K562 treated with DMSO at 1 percent for 12 hours (cell line): ENCODE data around the gene NPM1. TPM values are rescaled to one million over a fixed set of nuclear protein-coding genes. Genes with fewer than 3 reads are reported as not detected.

Source experiments
- total RNA-seq: library from RNA; unstranded; fragments of 300-600 nt; gene quantifications from 2 replicates; pipeline ENCODE4 v1.2.3, GENCODE V29; 2022; ENCODE audit not compliant: insufficient read depth

Gene NPM1, protein sequence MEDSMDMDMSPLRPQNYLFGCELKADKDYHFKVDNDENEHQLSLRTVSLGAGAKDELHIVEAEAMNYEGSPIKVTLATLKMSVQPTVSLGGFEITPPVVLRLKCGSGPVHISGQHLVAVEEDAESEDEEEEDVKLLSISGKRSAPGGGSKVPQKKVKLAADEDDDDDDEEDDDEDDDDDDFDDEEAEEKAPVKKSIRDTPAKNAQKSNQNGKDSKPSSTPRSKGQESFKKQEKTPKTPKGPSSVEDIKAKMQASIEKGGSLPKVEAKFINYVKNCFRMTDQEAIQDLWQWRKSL
- total RNA-seq, result 1,363 and 1,381 TPM in 2 replicates

DNA sequence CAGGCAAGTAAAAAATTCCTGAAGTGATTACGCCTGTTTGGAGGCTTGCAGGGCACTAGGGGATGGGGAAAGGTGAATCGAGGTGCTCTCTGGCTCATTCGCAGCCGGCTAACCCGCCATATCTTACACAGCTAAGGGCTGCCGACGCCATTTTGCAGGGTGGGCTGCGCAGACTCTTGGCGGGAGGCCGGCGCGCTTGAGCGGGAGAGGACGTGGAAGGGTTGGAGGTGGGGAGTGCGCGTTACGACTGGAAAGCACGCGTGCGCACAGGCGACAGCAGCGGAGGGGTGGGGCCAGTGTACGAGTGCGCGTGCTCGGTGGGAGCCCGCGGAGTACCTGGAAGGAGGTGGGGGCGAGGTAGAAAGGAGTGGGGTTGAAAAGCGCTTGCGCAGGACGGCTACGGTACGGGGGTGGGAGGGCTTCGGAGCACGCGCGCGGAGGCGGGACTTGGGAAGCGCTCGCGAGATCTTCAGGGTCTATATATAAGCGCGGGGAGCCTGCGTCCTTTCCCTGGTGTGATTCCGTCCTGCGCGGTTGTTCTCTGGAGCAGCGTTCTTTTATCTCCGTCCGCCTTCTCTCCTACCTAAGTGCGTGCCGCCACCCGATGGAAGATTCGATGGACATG lies at the start of gene NPM1:
Gene NPM1 (plus strand): TSS at position 505 of the 625 bp plus-strand sequence. CDS start 100 bp downstream, at position 605.

DNA sequence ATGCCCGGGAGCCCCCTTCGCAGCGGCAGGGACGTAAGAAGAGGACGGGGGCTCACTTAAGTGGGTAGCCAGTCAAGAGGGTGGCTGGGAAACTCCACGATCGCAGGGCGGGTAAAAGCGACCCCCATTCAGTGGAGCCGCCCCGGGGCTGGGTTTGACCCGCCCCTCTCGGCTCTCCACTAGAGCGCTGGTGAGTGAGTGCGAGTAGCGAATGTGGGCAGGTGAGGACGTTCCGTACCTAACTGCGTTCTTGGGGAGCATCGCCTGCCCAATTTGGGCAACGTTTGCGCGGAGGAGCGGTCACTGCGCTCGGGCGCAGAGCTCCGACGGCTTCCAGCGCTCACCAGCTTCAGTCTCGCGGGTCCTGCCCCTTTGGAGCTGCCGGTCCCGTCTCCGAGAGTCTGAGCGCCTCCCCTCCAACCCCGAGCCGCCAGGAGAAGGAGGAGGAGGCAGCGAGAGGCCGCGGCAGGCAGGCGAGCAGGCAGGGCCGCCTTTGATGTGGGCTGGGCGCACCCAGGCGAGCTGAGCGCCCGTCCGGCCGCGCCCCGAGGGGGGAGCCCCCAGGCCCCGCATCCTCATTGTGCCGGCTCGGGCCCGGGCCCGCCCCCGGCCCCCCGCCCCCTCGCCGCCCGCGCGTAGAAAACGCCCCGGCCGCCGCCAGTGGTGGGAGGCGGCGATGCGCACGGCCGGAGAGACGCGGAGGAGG lies 31.5 kb downstream of the NPM1 start, which contains the start of gene FGF18:
Gene FGF18 (plus strand): TSS at position 666 of the 706 bp plus-strand sequence. CDS start 553 bp downstream, outside the sequence.

Other genes starting within 250 kb of the NPM1 start
- not detected in 2 replicates for gene TLX3, start 78.6 kb upstream of the NPM1 start, total RNA-seq
- gene FGF18, start 31.8 kb downstream of the NPM1 start, total RNA-seq, result not detected in 2 replicates